Liver (tissue), 3 donors: Measurements from ENCODE around the gene GPBP1.

Experiments
- EGR1 ChIP-seq, 2 donors: IDR thresholded peaks; 2 replicates each; pipeline ENCODE4 v1.6.1; 2016 to 2018; ENCODE audit warnings: antibody characterized with exemption in 2 of 2, low read depth in 2 of 2
- FOXA1 ChIP-seq: IDR thresholded peaks from 2 replicates; pipeline ENCODE4 v1.6.1; 2016; ENCODE audit warnings: antibody characterized with exemption
- GABPA ChIP-seq, 2 donors: IDR thresholded peaks in 1 of 2; conservative IDR thresholded peaks in 1 of 2; 2 replicates each; pipeline ENCODE4 v1.6.1; 2016; ENCODE audit warnings: antibody characterized with exemption in 2 of 2, mild to moderate bottlenecking in 1 of 2, moderate library complexity in 1 of 2
- RXRA ChIP-seq, 2 donors: IDR thresholded peaks; 2 replicates each; pipeline ENCODE4 v1.6.1; 2017 to 2018; ENCODE audit warnings: antibody characterized with exemption in 2 of 2, mild to moderate bottlenecking in 1 of 2
- SP1 ChIP-seq: IDR thresholded peaks from 2 replicates; pipeline ENCODE4 v1.6.1; 2018; ENCODE audit warnings: antibody characterized with exemption, mild to moderate bottlenecking
- TF ChIP-seq, protein P1 (sequence below): IDR thresholded peaks from 2 replicates; pipeline ENCODE4 v1.6.1; 2016; ENCODE audit warnings: antibody characterized with exemption
- TF ChIP-seq, protein P2 (sequence below): fragments of 150-350 bp; IDR thresholded peaks from 2 replicates; pipeline ENCODE4 v1.5.1; 2017; ENCODE audit warnings: improper control_type of control experiment, low read depth, low read length; ENCODE audit not compliant: missing input control
- TF ChIP-seq, protein P3 (sequence below): IDR thresholded peaks from 2 replicates; pipeline ENCODE4 v1.6.1; 2016; ENCODE audit warnings: antibody characterized with exemption, mild to moderate bottlenecking
- donor health status: healthy.
- donor health status: healthy.

DNA sequence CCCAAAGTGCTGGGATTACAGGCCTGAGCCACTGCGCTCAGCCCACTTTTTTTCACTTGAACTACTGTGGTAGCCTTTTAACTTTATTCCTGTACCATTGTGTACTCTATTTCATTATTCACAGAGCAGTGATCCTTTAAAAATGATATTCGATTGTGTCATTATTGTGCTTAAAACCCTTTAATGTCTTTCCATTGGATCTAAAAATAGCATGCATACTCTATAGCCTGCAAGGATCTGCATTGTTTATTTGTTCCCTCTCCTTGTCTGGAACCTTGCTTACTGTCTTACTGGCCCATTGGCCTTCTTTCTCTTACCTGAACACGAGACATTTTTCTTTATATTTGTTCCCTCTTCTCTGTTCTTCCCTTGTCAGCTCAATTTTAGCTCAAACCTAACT, 15.7 kb downstream of the GPBP1 start:
- TF ChIP-seq FOXA1 (no peak), EGR1 (IDR thresholded peaks at IDR 0.05; ENCODE audit: low read depth in 2 of 2) (no peak), RXRA (IDR thresholded peaks at IDR 0.05) (no peak), GABPA (IDR thresholded peaks at IDR 0.05 in 1 of 2, conservative IDR thresholded peaks at IDR 0.05 in 1 of 2) (no peak), SP1 (no peak)
- TF ChIP-seq, protein P1, sequence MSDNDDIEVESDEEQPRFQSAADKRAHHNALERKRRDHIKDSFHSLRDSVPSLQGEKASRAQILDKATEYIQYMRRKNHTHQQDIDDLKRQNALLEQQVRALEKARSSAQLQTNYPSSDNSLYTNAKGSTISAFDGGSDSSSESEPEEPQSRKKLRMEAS: no peak
- TF ChIP-seq, protein P2, sequence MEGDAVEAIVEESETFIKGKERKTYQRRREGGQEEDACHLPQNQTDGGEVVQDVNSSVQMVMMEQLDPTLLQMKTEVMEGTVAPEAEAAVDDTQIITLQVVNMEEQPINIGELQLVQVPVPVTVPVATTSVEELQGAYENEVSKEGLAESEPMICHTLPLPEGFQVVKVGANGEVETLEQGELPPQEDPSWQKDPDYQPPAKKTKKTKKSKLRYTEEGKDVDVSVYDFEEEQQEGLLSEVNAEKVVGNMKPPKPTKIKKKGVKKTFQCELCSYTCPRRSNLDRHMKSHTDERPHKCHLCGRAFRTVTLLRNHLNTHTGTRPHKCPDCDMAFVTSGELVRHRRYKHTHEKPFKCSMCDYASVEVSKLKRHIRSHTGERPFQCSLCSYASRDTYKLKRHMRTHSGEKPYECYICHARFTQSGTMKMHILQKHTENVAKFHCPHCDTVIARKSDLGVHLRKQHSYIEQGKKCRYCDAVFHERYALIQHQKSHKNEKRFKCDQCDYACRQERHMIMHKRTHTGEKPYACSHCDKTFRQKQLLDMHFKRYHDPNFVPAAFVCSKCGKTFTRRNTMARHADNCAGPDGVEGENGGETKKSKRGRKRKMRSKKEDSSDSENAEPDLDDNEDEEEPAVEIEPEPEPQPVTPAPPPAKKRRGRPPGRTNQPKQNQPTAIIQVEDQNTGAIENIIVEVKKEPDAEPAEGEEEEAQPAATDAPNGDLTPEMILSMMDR: no peak
- TF ChIP-seq, protein P3, sequence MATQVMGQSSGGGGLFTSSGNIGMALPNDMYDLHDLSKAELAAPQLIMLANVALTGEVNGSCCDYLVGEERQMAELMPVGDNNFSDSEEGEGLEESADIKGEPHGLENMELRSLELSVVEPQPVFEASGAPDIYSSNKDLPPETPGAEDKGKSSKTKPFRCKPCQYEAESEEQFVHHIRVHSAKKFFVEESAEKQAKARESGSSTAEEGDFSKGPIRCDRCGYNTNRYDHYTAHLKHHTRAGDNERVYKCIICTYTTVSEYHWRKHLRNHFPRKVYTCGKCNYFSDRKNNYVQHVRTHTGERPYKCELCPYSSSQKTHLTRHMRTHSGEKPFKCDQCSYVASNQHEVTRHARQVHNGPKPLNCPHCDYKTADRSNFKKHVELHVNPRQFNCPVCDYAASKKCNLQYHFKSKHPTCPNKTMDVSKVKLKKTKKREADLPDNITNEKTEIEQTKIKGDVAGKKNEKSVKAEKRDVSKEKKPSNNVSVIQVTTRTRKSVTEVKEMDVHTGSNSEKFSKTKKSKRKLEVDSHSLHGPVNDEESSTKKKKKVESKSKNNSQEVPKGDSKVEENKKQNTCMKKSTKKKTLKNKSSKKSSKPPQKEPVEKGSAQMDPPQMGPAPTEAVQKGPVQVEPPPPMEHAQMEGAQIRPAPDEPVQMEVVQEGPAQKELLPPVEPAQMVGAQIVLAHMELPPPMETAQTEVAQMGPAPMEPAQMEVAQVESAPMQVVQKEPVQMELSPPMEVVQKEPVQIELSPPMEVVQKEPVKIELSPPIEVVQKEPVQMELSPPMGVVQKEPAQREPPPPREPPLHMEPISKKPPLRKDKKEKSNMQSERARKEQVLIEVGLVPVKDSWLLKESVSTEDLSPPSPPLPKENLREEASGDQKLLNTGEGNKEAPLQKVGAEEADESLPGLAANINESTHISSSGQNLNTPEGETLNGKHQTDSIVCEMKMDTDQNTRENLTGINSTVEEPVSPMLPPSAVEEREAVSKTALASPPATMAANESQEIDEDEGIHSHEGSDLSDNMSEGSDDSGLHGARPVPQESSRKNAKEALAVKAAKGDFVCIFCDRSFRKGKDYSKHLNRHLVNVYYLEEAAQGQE: no peak
